GM18858 (cell line): ENCODE measurements around the gene TNRC6B.
A peak's percentile ranks its signal among the peaks of the same experiment; 100 is the strongest.
"Not testable (repeated sequence)": the region's sequence is repeated elsewhere in the genome, so short reads cannot be mapped to it uniquely, and the experiment has no call there.

Experiments used
- ATAC-seq: cut with Tn5 transposase; IDR thresholded peaks from one replicate; pipeline ENCODE4 v1.9.1; 2021; ENCODE audit not compliant: unreplicated experiment

The TNRC6B gene

GRCh38 chr22:40183029-40183581, 5.4 kb downstream of the TNRC6B start:
- ATAC-seq = no peak

DNA sequence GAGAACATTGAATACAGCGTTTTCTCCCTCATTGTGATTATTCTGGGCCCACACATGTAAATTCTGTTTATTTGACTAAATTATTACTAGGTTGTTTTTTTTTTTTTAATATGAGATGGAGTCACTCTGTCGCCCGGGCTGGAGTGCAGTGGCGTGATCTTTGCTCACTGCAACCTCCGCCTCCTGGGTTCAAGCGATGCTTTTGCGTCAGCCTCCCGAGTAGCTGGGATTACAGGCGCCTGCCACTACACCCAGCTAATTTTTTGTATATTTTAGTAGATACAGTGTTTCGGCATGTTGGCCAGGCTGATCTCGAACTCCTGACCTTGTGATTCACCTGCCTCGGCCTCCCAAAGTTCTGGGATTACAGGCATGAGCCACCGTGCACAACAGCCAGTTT, 5.9 kb downstream of the TNRC6B start:
- not testable (repeated sequence) for ATAC-seq

DNA sequence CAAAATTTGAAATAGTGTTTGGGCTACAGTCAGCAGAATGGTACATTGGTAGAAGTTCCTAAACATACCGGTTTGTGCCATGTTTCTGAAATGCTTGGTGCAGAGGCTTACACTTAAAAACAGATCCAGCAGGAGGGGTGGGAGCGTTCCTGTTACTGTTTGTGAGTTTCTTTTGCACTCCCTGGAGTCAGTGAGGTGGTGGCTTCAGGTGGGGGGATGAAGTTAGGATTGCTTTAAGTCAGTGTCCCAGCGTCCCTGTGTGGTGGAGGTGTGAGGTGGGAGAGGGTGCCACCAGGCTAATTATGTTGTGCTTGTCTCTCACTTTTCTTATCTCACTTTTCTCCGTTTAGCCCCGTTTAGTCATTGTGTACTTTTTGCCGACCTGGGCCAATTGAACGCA, 9.7 kb downstream of the TNRC6B start:
- ATAC-seq = no peak

DNA sequence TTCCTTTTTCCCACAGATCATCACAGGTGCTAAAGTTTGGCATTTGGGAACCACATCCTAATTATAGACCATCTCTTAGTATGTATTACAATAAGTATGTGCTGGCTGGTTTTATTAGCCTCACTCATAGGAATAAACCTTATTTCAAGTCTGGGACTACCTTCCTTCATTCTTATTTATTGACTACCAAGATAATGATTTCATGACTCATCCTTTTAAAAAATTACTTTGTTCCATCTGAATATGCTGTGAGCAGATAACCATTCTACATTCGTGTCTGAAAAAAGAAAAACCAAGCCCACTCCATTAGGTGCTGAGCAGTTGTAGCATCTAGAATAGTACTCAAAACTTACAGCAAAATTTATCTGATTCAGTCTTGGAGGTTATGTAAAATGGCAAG, 12.3 kb downstream of the TNRC6B start:
- ATAC-seq = no peak

GRCh38 chr22:40190501-40190900, 12.8 kb downstream of the TNRC6B start:
- no peak for ATAC-seq

GRCh38 chr22:40193429-40194421, 16.0 kb downstream of the TNRC6B start:
- ATAC-seq = no peak

DNA sequence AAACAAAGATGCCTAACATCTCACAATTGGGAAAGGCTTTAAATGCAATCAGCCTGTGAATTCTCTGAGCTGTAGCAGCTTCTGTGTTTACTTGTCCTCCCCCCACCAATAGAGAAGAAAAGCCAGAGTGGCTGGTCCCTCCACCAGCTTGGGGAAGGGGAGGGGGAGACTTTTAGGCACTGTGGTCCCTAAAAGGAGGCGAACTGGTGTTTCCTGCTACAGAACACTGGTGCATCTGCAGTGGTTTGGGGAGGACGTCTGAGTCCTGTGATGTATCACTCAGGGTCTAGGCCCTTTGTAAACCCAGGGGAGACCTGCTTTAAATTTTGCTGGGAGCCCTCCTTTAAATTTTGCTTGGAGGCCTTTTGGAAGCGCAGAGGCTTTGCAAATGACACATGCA, 16.9 kb downstream of the TNRC6B start:
- no peak for ATAC-seq

DNA sequence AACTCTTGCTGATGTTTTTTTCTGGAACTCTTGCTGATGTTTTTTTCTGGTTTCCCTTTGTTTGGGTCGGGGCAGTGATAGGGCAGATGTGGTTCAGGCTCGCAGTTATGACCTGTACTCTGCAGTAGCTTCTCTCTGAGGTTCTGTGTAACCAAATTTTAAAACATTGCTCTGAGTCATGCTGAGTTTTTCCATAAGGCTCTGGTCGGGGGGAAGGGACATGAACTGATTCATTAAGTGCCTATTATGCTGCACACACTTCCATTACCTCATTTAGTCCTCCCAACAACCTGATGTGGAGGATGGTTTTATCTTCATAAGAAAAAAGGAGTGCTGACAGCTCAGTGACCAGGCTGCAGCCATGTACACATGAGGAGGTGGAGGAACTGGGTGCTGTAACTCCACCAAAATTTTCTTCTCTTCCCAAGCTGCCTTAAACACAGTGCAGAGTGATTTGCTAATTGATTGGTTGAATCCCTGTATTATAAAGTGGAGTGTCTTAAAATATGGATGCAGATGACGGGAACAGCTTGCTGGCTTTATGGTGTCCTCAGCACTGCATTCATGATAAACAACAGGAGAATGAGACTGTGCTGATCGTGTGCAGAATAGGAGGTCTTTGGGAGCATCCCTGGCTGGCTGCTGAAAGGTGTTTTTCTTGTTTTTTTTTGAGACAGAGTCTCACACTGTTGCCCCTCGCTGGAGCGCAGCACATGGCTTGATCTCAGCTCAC, 19.1 kb downstream of the TNRC6B start:
- no peak for ATAC-seq

DNA sequence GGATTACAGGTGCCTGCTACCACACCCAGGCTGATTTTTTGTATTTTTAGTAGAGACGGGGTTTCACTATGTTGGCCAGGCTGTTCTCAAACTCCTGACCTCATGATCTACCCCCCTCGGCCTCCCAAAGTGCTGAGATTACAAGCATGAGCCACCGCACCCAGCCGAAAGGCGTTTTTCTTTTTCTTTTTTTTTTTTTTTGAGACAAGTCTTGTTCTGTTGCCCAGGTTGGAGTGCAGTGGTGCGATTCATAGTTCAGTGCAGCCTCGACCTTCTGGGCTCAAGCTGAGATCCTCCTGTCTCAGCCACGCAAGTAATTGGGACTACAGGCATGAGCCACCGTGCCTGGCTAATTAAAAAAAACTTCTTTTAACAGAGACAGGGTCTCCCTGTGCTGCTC, 19.7 kb downstream of the TNRC6B start:
- ATAC-seq = not testable (repeated sequence)

- no peak for ATAC-seq
Observed at GRCh38 chr22:40198733-40199132, 21.0 kb downstream of the TNRC6B start.

GRCh38 chr22:40199223-40199622, 21.5 kb downstream of the TNRC6B start:
- no peak for ATAC-seq

DNA sequence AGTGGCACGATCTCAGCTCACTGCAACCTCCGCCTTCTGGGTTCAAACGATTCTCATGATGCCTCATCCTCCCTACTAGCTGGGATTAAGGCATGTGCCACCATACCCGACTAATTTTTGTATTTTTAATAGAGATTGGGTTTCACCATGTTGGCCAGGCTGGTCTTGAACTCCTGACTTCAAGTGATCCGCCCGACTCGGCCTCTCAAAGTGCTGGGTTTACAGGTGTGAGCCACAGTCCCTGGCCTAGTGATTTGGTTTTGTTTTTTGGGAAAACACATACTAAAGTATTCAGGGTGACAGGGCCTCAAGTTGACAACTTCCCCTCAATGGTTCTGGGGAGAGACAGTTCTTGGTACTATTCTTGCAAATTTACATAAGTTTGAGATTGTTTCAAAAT, 22.1 kb downstream of the TNRC6B start:
- no peak for ATAC-seq

- ATAC-seq = no peak
Observed at GRCh38 chr22:40200795-40201530, 23.2 kb downstream of the TNRC6B start.

DNA sequence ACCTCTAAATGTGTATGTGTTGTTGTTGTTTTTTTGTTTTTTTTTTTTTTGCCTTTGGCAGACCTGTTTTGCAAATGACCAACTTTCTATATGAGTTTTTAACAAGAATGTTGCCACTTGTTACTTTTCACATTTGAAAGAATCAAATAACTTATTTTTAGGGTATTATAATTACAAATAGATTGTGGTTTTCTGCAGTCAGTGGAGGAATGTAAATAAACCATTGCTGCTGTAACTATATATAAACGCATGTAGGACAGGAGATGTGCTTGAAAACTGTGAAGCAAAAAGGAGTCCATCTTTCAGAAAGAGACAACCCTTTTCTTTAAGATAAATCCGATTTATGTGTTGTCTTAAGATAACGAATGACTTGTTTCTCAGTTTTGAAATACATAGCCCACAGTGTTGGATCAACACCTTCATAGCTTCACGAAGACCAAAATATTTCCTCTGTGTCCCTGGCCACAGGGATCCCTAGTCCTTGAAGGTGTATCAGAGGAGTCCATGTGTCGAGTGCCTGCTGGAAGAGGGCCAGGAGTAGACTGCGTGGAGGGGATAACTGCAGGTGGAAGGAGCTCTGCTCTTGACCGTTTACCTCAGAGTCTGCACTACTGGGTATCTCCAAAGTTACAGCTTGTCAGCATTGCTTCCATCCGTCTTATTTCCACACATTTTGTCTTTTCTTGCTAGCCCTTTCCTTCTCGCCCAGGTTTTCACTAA, 24.7 kb downstream of the TNRC6B start:
- ATAC-seq = no peak

DNA sequence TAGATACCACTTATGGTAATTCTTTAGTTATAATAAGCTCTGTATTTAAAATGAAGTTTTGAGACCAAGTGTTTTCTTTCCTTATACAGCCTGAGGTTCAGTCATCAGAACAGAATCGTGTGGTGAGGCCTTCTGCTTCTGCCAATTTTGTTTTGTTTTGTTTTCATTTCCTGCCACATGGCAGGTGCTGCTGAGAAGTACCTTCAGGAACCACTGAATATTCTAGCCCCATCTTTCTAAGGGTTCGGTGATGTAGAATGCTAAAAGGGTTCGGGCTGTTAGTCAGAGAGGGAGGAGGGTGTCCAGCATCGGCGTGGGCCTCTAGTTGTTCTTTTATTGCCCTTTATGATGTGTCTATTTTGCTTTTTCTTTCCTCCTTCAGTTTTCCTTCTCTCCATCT, 25.8 kb downstream of the TNRC6B start:
- no peak for ATAC-seq

GRCh38 chr22:40204321-40205116, 26.8 kb downstream of the TNRC6B start:
- no peak for ATAC-seq

GRCh38 chr22:40206561-40206960, 28.8 kb downstream of the TNRC6B start:
- no peak for ATAC-seq

- ATAC-seq = peak; percentile 81
Observed at GRCh38 chr22:40210818-40211217, 33.1 kb downstream of the TNRC6B start.

GRCh38 chr22:40211476-40212054, 33.8 kb downstream of the TNRC6B start:
- ATAC-seq = no peak
